Choroid plexus epithelial cell (primary cell): ENCODE measurements around the gene CORO7.

Source experiments
- DNase-seq: peaks from one replicate; pipeline ENCODE4 v3.0.0-alpha.2; 2010; ENCODE audit warnings: low read depth
- H3K4me3 ChIP-seq: 2 replicates; pipeline ENCODE4 v1.5.1; 2011; ENCODE audit warnings: low read depth, mild to moderate bottlenecking, control low read depth, low read length, moderate library complexity
- TF ChIP-seq, protein P1 (sequence below): conservative IDR thresholded peaks from 2 replicates; pipeline ENCODE4 v1.5.1; 2011; ENCODE audit warnings: low read depth, mild to moderate bottlenecking, control low read depth, inconsistent platforms, low read length, moderate library complexity

The CORO7 gene

GRCh38 chr16:4437366-4437765 lies 21.0 kb upstream of the CORO7 start:
- TF ChIP-seq, protein P1, sequence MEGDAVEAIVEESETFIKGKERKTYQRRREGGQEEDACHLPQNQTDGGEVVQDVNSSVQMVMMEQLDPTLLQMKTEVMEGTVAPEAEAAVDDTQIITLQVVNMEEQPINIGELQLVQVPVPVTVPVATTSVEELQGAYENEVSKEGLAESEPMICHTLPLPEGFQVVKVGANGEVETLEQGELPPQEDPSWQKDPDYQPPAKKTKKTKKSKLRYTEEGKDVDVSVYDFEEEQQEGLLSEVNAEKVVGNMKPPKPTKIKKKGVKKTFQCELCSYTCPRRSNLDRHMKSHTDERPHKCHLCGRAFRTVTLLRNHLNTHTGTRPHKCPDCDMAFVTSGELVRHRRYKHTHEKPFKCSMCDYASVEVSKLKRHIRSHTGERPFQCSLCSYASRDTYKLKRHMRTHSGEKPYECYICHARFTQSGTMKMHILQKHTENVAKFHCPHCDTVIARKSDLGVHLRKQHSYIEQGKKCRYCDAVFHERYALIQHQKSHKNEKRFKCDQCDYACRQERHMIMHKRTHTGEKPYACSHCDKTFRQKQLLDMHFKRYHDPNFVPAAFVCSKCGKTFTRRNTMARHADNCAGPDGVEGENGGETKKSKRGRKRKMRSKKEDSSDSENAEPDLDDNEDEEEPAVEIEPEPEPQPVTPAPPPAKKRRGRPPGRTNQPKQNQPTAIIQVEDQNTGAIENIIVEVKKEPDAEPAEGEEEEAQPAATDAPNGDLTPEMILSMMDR: no peak
- DNase-seq: no peak
- H3K4me3 ChIP-seq: no peak overlapping the region

DNA sequence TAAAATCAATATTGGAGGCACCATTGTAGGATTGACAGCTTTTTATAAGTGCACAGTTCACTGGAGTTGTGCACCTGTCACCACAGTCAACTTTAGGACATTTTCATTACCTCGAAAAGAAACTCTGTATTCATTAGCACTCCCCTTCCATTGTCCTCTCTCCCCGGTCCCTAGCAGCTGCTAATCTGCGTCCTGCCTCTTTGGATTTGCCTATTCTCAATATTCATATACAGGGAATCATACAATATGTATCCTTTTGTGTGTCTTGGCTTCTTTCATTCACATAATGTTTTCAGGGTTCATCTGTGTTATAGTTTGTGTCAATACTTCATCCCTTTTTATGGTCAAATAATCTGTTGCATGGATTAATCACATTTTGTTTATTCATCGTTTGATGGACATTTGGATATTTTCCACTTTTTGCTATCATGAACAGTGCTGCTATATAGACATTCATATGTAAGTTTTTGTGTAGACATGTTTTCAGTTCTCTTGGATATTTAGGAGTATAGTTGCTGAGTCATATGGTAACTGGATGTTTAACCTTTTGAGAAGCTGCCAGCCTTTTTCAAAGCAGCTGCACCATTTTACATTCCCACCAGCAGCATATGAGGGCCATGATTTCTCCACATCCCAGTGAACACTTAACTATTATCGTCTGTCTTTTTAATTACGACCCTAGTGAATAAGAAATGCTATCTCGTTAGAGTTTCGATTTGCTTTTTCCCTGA lies 19.1 kb upstream of the CORO7 start:
- DNase-seq: peak; percentile 59
- no peak overlapping the region for H3K4me3 ChIP-seq
- TF ChIP-seq, protein P1: no peak

GRCh38 chr16:4433914-4434787 lies 17.8 kb upstream of the CORO7 start:
- H3K4me3 ChIP-seq: no peak overlapping the region
- DNase-seq: no peak
- TF ChIP-seq, protein P1: no peak

- no peak for DNase-seq
- no peak overlapping the region for H3K4me3 ChIP-seq
- TF ChIP-seq, protein P1: no peak
These were observed 16.8 kb upstream of the CORO7 start for GRCh38 chr16:4433228-4433627.

DNA sequence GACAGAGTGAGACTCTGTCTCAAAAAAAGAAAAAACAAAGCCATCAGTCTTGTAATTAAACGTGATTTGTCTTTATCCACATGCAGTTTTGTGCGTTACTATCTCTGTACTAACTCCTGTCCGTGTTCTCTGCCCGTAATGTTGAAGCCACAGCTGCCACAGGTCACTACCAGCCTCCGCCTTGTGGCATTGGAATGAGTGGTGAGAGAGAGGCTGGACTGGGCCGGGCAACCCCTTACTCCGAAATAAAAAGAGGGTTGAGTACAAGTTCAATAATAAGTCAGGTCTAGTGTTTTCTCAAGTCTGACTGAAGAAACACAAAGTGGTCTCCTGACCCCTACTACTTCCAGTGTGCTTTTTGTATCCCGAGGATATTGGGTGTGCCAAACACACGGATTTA lies 14.6 kb upstream of the CORO7 start:
- TF ChIP-seq, protein P1: no peak
- H3K4me3 ChIP-seq: no peak overlapping the region
- DNase-seq: no peak

- TF ChIP-seq, protein P1: no peak
- H3K4me3 ChIP-seq: no peak overlapping the region
- no peak for DNase-seq
These were observed 12.1 kb upstream of the CORO7 start for GRCh38 chr16:4428500-4428899.
